Ovary (tissue), 3 donors: ENCODE data around the gene FARP1.

Experiments
- CTCF ChIP-seq, 3 donors: fragments of 450-650 bp in 2 of 3; fragments of 200-600 bp in 1 of 3; IDR thresholded peaks; one replicate each; pipeline versions ENCODE4 v1.5.1 to v1.8.0; 2016 to 2022; ENCODE audit warnings: antibody characterized with exemption in 3 of 3, mild to moderate bottlenecking in 1 of 3
- EP300 ChIP-seq: sonication (generic); formaldehyde crosslinking; IDR thresholded peaks from one replicate; pipeline ENCODE4 v1.6.1; 2017; ENCODE audit warnings: antibody characterized with exemption
- POLR2A ChIP-seq: fragments of 450-650 bp; IDR thresholded peaks from one replicate; pipeline ENCODE4 v1.6.1; 2017; ENCODE audit warnings: antibody characterized with exemption, mild to moderate bottlenecking, moderate library complexity
- donor health status: DM: no; HTN: no; CAD: no.

GRCh38 chr13:98142380-98143156, at the start of gene FARP1:
- TF ChIP-seq CTCF (IDR thresholded peaks at IDR 0.05) (peak in 2 of 3 donors; percentile 60 to 65), POLR2A (no peak), EP300 (no peak)
